Fibroblast of pulmonary artery (primary cell): ENCODE measurements around the gene CBY1.
A peak's percentile ranks its signal among the peaks of the same experiment; 100 is the strongest.

Source experiments
- DNase-seq: peaks from one replicate; pipeline ENCODE4 v3.0.0-alpha.2; 2010; ENCODE audit warnings: low read depth
- H3K4me3 ChIP-seq: replicated peaks from 2 replicates; pipeline ENCODE4 v1.5.1; 2011; ENCODE audit warnings: low read depth, mild to moderate bottlenecking, control low read depth, low read length, moderate library complexity
- TF ChIP-seq, protein P1 (sequence below): IDR thresholded peaks from 2 replicates; pipeline ENCODE4 v1.5.1; 2011; ENCODE audit warnings: mild to moderate bottlenecking, control low read depth, low read length, inconsistent platforms; ENCODE audit errors: missing control alignments

The CBY1 gene

DNA sequence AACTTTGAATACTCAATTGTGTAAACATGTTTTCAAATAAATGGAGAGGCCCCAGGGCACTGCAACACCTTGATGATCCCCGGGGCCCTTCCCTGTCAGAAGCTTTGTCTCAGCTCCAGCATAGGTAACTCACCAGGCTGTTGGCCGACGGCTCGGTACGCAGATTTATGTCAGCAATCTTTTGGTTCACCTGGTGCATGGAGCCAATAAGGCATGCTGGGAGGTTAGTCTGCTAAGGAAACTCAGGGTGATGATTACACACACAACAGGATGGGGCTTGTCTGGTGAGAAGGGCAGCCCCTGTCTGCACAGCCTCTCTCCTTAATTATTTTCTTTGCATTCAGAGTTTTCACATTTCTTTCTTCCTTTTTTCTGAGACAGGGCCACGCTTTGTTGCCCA is 11.0 kb upstream of the CBY1 start:
- DNase-seq = no peak
- TF ChIP-seq, protein P1, sequence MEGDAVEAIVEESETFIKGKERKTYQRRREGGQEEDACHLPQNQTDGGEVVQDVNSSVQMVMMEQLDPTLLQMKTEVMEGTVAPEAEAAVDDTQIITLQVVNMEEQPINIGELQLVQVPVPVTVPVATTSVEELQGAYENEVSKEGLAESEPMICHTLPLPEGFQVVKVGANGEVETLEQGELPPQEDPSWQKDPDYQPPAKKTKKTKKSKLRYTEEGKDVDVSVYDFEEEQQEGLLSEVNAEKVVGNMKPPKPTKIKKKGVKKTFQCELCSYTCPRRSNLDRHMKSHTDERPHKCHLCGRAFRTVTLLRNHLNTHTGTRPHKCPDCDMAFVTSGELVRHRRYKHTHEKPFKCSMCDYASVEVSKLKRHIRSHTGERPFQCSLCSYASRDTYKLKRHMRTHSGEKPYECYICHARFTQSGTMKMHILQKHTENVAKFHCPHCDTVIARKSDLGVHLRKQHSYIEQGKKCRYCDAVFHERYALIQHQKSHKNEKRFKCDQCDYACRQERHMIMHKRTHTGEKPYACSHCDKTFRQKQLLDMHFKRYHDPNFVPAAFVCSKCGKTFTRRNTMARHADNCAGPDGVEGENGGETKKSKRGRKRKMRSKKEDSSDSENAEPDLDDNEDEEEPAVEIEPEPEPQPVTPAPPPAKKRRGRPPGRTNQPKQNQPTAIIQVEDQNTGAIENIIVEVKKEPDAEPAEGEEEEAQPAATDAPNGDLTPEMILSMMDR = no peak
- no peak overlapping the region for H3K4me3 ChIP-seq

DNA sequence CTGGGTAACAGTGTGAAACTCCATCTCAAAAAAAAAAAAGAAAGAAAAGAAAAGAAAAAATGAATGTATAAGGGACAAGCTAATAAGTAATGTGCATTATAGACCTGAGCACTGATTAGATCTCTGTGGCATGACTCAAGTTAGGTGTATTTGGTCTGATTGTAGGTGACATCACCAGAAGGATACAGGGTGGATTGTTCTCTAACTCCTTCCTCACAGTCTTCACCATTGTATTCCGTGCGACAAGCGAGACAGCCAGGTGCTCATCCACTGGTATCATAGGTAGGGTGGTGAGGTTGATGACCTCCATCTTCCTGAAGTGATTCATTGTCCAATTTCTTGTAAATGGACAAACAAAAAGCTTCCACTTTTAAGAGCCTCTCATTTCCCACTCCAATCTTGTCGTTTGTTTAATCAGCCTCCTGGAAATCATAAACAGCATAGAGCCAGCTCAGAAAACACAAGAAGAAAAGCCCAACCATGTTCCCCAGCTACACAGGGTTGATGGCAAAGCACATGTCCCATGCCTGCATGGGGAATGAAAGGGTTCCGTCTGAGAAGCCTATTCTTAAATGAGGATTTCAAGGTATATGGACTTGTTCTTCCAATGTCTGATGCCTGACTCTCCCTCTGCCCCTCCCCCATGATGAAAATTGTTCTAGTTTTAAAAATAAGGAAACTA is 6.5 kb upstream of the CBY1 start:
- H3K4me3 ChIP-seq = no peak overlapping the region
- TF ChIP-seq, protein P1 = no peak
- DNase-seq = no peak

DNA sequence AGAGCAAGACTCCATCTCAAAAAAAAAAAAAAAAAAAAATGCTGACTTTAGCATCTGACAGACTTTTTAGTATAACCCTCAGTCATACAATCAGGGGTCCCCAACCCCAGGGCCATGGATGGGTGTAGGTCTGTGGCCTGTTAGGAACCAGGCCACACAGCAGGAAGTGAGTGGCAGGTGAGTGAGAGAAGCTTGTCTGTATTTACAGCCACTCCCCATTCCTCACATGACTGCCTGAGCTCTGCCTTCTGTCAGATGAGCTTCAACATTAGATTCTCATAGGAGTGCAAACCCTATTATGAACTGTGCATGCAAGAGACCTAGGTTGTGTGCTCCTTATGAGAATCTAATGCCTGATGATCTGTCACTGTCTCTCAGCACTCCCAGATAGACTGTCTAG is 3.6 kb upstream of the CBY1 start:
- TF ChIP-seq, protein P1 = no peak
- no peak for DNase-seq
- no peak overlapping the region for H3K4me3 ChIP-seq

DNA sequence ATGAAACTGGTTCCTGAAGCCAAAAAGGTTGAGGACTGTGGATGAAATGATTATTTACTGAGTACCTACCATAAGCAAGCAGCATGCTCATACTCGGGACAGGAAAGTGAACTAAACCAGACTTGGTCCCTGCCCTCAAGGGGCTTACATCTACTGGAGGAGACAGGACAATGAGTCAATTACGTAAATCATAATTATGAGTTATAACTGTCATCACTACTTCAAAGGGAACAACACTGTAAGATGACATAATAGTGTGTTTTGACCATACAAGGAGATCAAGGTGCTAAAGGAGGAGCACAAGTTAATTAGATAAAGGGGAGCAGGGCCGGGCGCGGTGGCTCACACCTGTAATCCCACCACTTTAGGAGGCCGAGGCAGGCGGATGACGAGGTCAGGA is 2.7 kb upstream of the CBY1 start:
- TF ChIP-seq, protein P1 = no peak
- no peak for DNase-seq

DNA sequence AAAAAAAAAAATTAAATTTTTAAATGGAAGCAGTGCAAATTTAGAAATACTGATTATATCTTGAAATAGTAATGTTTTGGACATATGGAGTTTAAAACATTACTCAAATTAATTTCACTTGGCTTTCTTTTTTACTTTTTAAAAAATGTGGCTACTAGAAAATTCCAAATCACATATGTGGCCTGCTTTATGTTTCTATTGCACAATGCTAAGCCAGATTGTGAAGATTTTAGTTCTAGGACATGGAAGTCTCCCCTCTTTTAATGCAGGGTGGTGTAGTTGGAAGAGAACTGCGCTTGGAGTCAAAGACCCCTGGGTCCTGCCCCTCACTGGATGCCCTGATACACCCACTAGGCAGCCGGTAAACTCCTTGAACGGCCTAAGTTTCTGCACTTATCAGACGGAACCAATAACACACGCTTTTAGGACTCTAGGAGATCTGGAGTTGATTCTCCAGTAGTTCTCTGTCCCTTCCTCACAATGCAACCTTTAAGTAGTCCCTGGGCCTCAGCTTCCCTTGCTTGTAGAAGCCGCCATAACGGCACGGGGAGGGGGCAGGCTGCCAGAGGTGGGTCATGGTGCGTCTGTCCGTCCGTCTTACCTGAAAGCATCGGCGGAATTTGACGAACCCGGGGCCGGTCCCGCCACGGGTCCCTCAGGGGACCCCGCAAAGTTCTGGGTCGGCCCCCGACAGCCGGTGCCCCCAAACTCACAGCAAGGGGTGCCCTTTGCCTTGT is 751 bp upstream of the CBY1 start:
- TF ChIP-seq, protein P1 = no peak
- peak; percentile 16 for DNase-seq
- H3K4me3 ChIP-seq = peak overlapping the region; percentile 93

More for the DNA sequence above, 2.7 kb upstream of the CBY1 start:
- H3K4me3 ChIP-seq = no peak overlapping the region

DNA sequence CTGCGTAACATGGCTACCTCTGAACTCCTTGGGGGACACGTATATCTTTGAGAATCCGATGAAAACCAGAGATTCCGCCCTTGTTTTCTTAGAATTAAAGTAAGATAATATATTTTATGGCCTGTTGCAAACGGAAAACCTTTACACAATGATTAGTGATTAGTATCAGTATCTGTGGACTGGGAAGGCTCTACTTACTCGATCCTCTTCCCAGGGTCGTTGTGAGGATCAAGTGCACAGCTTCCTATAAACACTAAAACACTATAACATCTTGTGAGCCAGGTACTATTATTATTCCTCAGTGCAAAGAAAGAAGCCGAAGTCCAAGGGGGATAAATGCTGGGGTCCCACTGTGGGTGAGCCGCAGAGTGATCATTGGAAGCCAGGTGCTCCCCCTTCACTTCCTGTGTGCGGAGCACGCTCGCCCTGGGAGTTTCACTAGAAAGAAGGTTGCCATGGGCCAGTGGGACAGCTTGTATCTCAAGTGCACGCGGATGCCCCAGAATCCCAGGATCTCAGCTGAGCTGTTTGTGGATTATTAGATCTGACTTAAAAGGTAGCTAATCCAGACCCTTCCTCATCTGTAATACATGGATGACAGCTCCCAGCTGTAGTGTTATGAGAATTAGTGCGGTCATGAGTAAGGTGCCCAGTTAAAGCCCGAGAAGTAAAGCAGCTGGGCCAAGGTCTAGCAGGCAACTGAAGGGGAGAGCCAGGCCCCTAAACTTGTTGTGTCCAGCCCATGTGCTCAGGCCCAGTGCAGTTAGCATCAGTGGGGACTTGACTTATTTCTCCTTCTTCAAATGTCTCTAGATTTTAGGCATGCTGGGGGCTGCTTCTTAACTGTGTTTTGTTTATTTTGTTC is 839 bp downstream of the CBY1 start:
- TF ChIP-seq, protein P1 = no peak
- peak; percentile 7 for DNase-seq
- H3K4me3 ChIP-seq = peak overlapping the region; percentile 93
